ENCODE results near the gene SRR.

SRR gene

GRCh38 chr17:2357237-2357636 is 53.5 kb downstream of the SRR start:
- Histone ChIP-seq H3K36me3 (peaks cover 3% of the 10 kb centered on the region), H3K4me3 (ENCODE audit: low read depth, low read length) (no peak overlapping the region), H3K27ac (no peak overlapping the region), H3K27me3 (ENCODE audit: insufficient read depth, low read depth, severe bottlenecking) (no peaks in the 10 kb centered on the region), H3K9me3 (ENCODE audit: severe bottlenecking) (no peaks in the 10 kb centered on the region)
- no peak for TF ChIP-seq CTCF (IDR thresholded peaks at IDR 0.05; ENCODE audit: low read depth, low read length)
- no peak for DNase-seq

GRCh38 chr17:2357931-2358434 is 54.2 kb downstream of the SRR start:
- Histone ChIP-seq H3K27ac (no peak overlapping the region), H3K27me3 (ENCODE audit: insufficient read depth, low read depth, severe bottlenecking) (no peaks in the 10 kb centered on the region), H3K9me3 (ENCODE audit: severe bottlenecking) (no peaks in the 10 kb centered on the region), H3K36me3 (peaks cover 8% of the 10 kb centered on the region), H3K4me3 (ENCODE audit: low read depth, low read length) (no peak overlapping the region)
- TF ChIP-seq CTCF (IDR thresholded peaks at IDR 0.05; ENCODE audit: low read depth, low read length), result no peak
- DNase-seq, result no peak

- Histone ChIP-seq H3K27ac (no peak overlapping the region), H3K36me3 (peaks cover 36% of the 10 kb centered on the region), H3K27me3 (ENCODE audit: insufficient read depth, low read depth, severe bottlenecking) (no peaks in the 10 kb centered on the region), H3K9me3 (ENCODE audit: severe bottlenecking) (no peaks in the 10 kb centered on the region), H3K4me3 (ENCODE audit: low read depth, low read length) (no peak overlapping the region)
- DNase-seq, result no peak
- no peak for TF ChIP-seq CTCF (IDR thresholded peaks at IDR 0.05; ENCODE audit: low read depth, low read length)
Measured at GRCh38 chr17:2361010-2361760, 57.4 kb downstream of the SRR start.

- H3K4me3 ChIP-seq (ENCODE audit: low read depth, low read length), result no peak overlapping the region
- H3K27ac ChIP-seq, result no peak overlapping the region
- H3K36me3 ChIP-seq, result peaks cover 39% of the 10 kb centered on the region
- DNase-seq, result no peak
- no peaks in the 10 kb centered on the region for H3K9me3 ChIP-seq (ENCODE audit: severe bottlenecking)
- TF ChIP-seq CTCF (IDR thresholded peaks at IDR 0.05; ENCODE audit: low read depth, low read length), result no peak
- no peaks in the 10 kb centered on the region for H3K27me3 ChIP-seq (ENCODE audit: insufficient read depth, low read depth, severe bottlenecking)
Measured at GRCh38 chr17:2362016-2362415, 58.3 kb downstream of the SRR start.

GRCh38 chr17:2362416-2362815 is 58.7 kb downstream of the SRR start:
- Histone ChIP-seq H3K36me3 (peaks cover 40% of the 10 kb centered on the region), H3K27me3 (ENCODE audit: insufficient read depth, low read depth, severe bottlenecking) (no peaks in the 10 kb centered on the region), H3K9me3 (ENCODE audit: severe bottlenecking) (no peaks in the 10 kb centered on the region), H3K27ac (no peak overlapping the region), H3K4me3 (ENCODE audit: low read depth, low read length) (no peak overlapping the region)
- DNase-seq, result no peak
- no peak for TF ChIP-seq CTCF (IDR thresholded peaks at IDR 0.05; ENCODE audit: low read depth, low read length)

- H3K27me3 ChIP-seq (ENCODE audit: insufficient read depth, low read depth, severe bottlenecking), result no peaks in the 10 kb centered on the region
- H3K4me3 ChIP-seq (ENCODE audit: low read depth, low read length), result no peak overlapping the region
- no peaks in the 10 kb centered on the region for H3K9me3 ChIP-seq (ENCODE audit: severe bottlenecking)
- TF ChIP-seq CTCF (IDR thresholded peaks at IDR 0.05; ENCODE audit: low read depth, low read length), result no peak
- no peak overlapping the region for H3K27ac ChIP-seq
- H3K36me3 ChIP-seq, result peaks cover 44% of the 10 kb centered on the region
- DNase-seq, result no peak
Measured at GRCh38 chr17:2362881-2363280, 59.1 kb downstream of the SRR start.

All from WERI-Rb-1 (cell line).